GM13976 (cell line): ENCODE data around the gene THSD4.

Experiments
- DNase-seq: peaks from one replicate; pipeline ENCODE4 v3.0.0; 2012; ENCODE audit warnings: low spot score
- CTCF ChIP-seq: IDR thresholded peaks from 2 replicates; pipeline ENCODE4 v1.5.1; 2012; ENCODE audit warnings: borderline replicate concordance, mild to moderate bottlenecking; ENCODE audit not compliant: insufficient read depth; ENCODE audit errors: extremely low read depth, missing control alignments, control extremely low read depth
- in situ Hi-C: fragments of 300-500 bp; cut with MboI; formaldehyde crosslinking; loops from one replicate; pipeline ENCODE4 v1.12.0; 2022; ENCODE audit warnings: low sequenced_read_pairs, mixed read lengths, inconsistent platforms; ENCODE audit not compliant: unreplicated experiment

The THSD4 gene

GRCh38 chr15:71104636-71105035 is 10.6 kb upstream of the THSD4 start:
- in situ Hi-C loops = no loop called here
- no peak for TF ChIP-seq CTCF
- DNase-seq = no peak

GRCh38 chr15:71105444-71105843 is 9.8 kb upstream of the THSD4 start:
- TF ChIP-seq CTCF = no peak
- DNase-seq = no peak
- in situ Hi-C loops = no loop called here

GRCh38 chr15:71106802-71107500 is 8.3 kb upstream of the THSD4 start:
- TF ChIP-seq CTCF = no peak
- no peak for DNase-seq
- in situ Hi-C loops = no loop called here

- in situ Hi-C loops = no loop called here
- no peak for TF ChIP-seq CTCF
Observed at GRCh38 chr15:71107501-71107815, 7.8 kb upstream of the THSD4 start.

GRCh38 chr15:71109130-71109529 is 6.1 kb upstream of the THSD4 start:
- in situ Hi-C loops = no loop called here
- no peak for DNase-seq
- no peak for TF ChIP-seq CTCF

More at GRCh38 chr15:71107501-71107815, 7.8 kb upstream of the THSD4 start:
- DNase-seq = no peak

GRCh38 chr15:71109905-71110304 is 5.4 kb upstream of the THSD4 start:
- in situ Hi-C loops = loop anchor here (10.0 kb wide), 1 partner anchor 335 kb away; no protein-coding TSS in a partner anchor
- DNase-seq = no peak
- TF ChIP-seq CTCF = no peak

GRCh38 chr15:71110405-71111180 is 4.7 kb upstream of the THSD4 start:
- in situ Hi-C loops = loop anchor here (10.0 kb wide), 1 partner anchor 334 kb away; no protein-coding TSS in a partner anchor
- no peak for TF ChIP-seq CTCF
- no peak for DNase-seq
